ENCODE measurements around the gene ADCY7. TPM values are rescaled to one million over a fixed set of nuclear protein-coding genes. Genes with fewer than 3 reads are reported as not detected.

ADCY7 gene
- total and polyA plus RNA-seq, 2 donors from 2014 or later = 0.86 to 40.5 TPM

GRCh38 chr16:50263940-50264929, 2.1 kb upstream of the ADCY7 start:
- Histone ChIP-seq H3K27me3 (ENCODE audit: control insufficient read depth, insufficient read depth, low read length) (no peaks in the 10 kb centered on the region), H3K36me3 (ENCODE audit: control insufficient read depth in 2 of 3, insufficient read depth in 3 of 3, low read length in 3 of 3) (no peaks in the 10 kb centered on the region), H3K27ac (ENCODE audit: low read depth in 2 of 2, low read length in 2 of 2) (no peak overlapping the region), H3K9me3 (ENCODE audit: control insufficient read depth in 2 of 3, insufficient read depth in 1 of 3, low read length in 3 of 3) (no peaks in the 10 kb centered on the region), H3K9ac (ENCODE audit: low read length in 3 of 3) (no peak overlapping the region), H3K4me1 (ENCODE audit: control insufficient read depth in 2 of 3, insufficient read depth in 2 of 3, low read depth in 1 of 3, low read length in 3 of 3) (peaks cover 0 to 2% (median 0%) of the 10 kb centered on the region in 3 donors), H3K4me3 (ENCODE audit: low read length in 3 of 3) (no peak overlapping the region)
- TF ChIP-seq CTCF (IDR thresholded peaks at IDR 0.05; ENCODE audit: borderline replicate concordance, extremely low read depth, insufficient read depth) = no peak
- intact Hi-C loops (cut with DNase I) = no loop called here
- no peak for FAIRE-seq
- DNase-seq = peak in 1 of 5 donors; percentile 9

- FAIRE-seq = no peak
- Histone ChIP-seq H3K4me1 (ENCODE audit: control insufficient read depth in 2 of 3, insufficient read depth in 2 of 3, low read depth in 1 of 3, low read length in 3 of 3) (peaks cover 0 to 2% (median 0%) of the 10 kb centered on the region in 3 donors), H3K9me3 (ENCODE audit: control insufficient read depth in 2 of 3, insufficient read depth in 1 of 3, low read length in 3 of 3) (no peaks in the 10 kb centered on the region), H3K27me3 (ENCODE audit: control insufficient read depth, insufficient read depth, low read length) (no peaks in the 10 kb centered on the region), H3K27ac (ENCODE audit: low read depth in 2 of 2, low read length in 2 of 2) (no peak overlapping the region), H3K4me3 (ENCODE audit: low read length in 3 of 3) (no peak overlapping the region), H3K36me3 (ENCODE audit: control insufficient read depth in 2 of 3, insufficient read depth in 3 of 3, low read length in 3 of 3) (no peaks in the 10 kb centered on the region), H3K9ac (ENCODE audit: low read length in 3 of 3) (no peak overlapping the region)
- peak in 1 of 5 donors; percentile 39 for DNase-seq
- intact Hi-C loops (cut with DNase I) = no loop called here
- no peak for TF ChIP-seq CTCF (IDR thresholded peaks at IDR 0.05; ENCODE audit: borderline replicate concordance, extremely low read depth, insufficient read depth)
Observed at GRCh38 chr16:50265260-50265659, 1.1 kb upstream of the ADCY7 start.

GRCh38 chr16:50265716-50266336, 525 bp upstream of the ADCY7 start:
- Histone ChIP-seq H3K4me1 (ENCODE audit: control insufficient read depth in 2 of 3, insufficient read depth in 2 of 3, low read depth in 1 of 3, low read length in 3 of 3) (peaks cover 0 to 2% (median 0%) of the 10 kb centered on the region in 3 donors), H3K4me3 (ENCODE audit: low read length in 3 of 3) (no peak overlapping the region), H3K9ac (ENCODE audit: low read length in 3 of 3) (no peak overlapping the region), H3K27ac (ENCODE audit: low read depth in 2 of 2, low read length in 2 of 2) (no peak overlapping the region), H3K27me3 (ENCODE audit: control insufficient read depth, insufficient read depth, low read length) (no peaks in the 10 kb centered on the region), H3K9me3 (ENCODE audit: control insufficient read depth in 2 of 3, insufficient read depth in 1 of 3, low read length in 3 of 3) (no peaks in the 10 kb centered on the region), H3K36me3 (ENCODE audit: control insufficient read depth in 2 of 3, insufficient read depth in 3 of 3, low read length in 3 of 3) (no peaks in the 10 kb centered on the region)
- no peak for TF ChIP-seq CTCF (IDR thresholded peaks at IDR 0.05; ENCODE audit: borderline replicate concordance, extremely low read depth, insufficient read depth)
- intact Hi-C loops (cut with DNase I) = no loop called here
- FAIRE-seq (no peak), DNase-seq (peak in 2 of 5 donors; percentile 54 to 58)

Measured in kidney (tissue), 14 donors.